HG02642 (cell line): ENCODE measurements around the gene CCDC171.
"Not testable (repeated sequence)": the region's sequence is repeated elsewhere in the genome, so short reads cannot be mapped to it uniquely, and the experiment has no call there.

Source experiments
- ATAC-seq: cut with Tn5 transposase; IDR thresholded peaks from one replicate; pipeline ENCODE4 v1.9.1; 2021; ENCODE audit warnings: mild to moderate bottlenecking; ENCODE audit not compliant: unreplicated experiment, poor library complexity

CCDC171 gene

DNA sequence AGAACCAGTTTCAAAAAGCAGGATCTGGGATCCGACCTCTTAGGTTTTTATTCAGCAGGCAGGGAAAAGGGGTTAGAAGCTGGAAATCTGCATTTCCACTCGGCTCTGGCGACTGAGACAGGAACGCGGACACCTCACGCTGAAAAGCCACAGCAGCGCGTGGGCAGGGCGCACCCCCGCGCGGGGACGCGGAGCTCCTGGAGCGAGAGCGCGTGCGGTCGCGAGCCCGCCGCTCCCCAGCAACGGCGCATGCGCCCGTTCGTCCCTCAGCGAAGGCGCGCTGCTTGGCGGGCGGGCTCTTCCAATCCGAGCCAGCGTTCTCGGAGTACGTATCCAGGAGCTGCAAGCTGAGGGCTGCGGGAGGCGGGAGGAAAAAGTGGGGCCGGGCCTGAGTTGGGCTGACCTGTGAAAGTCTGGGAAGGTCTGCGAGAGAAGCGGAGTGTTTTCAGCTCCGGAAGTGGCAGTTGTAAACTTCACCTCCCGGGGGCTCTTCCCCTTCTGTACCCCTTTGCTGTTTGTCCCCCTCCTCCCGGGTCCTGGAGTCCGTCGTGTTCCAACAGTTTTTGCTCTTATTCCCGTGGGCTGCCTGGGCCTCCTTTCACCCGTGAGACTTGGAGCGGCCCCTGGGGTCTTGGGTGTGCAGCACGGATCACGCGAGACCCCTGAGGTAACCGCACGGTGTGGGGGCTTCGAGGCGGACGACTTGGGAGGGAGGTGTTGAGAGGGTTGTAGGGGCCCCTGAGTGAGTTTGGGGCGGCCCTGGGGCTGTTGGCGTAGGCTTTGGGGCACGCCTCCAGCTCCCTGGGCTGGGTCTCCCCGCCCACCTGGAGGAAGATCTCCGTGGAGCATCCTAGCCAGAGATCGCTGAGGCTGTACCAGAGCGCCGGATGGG, at the start of gene CCDC171:
Gene CCDC171 (plus strand): TSS at position 408 of the 892 bp plus-strand sequence. CDS start 11,046 bp downstream, outside the sequence.
- peak; percentile 87 for ATAC-seq

GRCh38 chr9:15505921-15506320, 46.9 kb upstream of the CCDC171 start:
- ATAC-seq = no peak

DNA sequence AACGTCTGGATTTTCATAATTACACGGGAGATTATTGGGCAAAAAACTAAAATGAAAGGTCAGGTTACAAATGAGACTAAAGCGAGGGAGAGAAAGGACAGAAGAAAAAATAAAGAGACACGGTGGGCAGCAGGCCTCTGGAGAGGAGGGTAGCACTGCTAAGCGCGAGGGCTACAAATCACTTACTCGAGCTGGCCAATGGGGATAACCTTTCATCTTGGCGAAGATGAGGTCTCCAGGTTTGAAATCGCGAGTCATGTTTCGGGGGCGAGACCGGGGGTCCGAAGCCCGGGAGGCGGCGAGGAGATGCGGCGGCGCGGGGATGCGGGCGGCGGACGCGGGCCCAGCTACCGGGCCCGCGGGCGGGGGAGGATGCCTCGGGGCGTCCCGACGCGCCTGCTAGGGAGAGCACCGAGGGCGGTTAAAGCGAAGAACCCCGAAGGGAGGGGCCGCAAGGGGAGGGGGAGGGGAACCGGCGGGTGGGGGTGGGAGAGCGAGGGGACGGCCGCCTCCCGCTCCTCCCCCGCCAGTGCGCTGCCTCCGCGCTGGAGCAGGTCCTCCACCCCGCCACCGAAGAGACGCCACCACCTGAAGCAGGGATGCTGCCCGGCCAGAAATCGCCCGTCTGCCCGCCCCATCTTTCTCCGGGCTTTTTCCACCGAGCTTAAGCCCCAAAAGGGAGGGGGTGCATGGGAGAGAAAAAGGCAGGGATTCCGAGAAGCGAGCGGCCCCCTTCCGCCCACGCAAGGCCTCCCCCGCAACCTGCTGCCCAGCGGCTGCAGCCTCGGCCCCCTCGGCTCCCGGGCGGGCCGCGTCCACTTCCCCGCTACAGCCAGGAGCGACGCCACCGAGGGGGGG, 42.7 kb upstream of the CCDC171 start:
- ATAC-seq = peak; percentile 53

DNA sequence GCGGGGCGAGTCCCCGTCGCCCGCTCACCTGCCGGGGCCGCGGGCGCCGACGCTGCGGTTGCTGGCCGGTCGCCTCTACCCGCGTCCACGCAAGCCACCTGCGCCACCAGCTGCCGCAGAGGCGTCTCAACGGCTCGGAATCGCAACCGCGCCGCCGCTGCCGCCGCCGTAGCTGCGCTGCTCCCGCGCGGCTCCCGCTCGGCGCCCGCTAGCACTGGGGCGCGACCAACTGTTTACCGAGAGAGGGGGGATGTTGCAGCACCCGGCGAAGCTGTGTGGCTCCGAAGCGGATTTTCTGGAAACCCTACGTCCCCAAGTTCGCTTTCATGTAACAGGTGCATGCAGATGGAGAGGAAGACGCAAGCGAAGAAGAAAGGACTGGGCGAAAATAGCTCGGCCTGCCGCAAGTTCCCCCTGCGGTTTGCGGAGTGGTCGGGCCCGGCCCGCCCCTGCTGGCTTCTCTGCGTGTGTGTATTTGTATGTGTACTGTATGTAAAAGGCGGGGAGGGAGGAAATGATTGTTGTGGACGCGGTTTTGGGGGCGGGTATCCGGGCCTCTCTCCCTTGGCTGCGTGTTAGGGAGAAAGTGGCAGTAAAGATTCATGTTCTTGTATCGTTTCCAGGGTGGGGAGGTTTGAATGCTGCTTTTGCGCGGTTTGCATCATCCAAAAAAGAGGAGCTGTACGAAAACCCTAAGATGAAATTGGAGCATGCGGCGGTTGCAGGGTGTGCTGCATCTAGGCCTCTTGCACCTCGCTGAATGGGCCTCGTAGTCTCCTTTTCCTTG, 41.9 kb upstream of the CCDC171 start, which contains the start of gene PSIP1:
Gene PSIP1 (minus strand): TSS at position 182 of the 787 bp plus-strand sequence. CDS start 782 bp downstream, outside the sequence.
- peak; percentile 82 for ATAC-seq

DNA sequence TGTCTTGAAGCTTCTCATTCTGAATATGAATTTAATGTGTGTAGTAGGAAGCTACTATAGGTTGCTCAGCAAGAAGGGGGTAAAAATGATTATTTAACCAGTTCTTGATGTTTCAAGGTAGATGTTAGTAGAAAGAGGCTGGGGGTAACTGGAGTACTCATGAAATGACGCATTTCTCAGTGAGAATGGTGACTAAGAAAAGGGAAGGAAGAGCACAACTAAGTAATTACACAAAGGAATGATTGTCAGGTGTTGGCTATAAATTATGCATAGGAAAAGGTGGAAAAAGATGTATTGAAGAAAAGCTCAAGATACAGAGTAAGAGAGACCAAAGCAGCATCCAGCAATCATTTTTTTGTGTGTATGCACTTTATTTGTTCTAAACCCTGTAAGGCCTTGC, 40.6 kb upstream of the CCDC171 start:
- ATAC-seq = no peak

DNA sequence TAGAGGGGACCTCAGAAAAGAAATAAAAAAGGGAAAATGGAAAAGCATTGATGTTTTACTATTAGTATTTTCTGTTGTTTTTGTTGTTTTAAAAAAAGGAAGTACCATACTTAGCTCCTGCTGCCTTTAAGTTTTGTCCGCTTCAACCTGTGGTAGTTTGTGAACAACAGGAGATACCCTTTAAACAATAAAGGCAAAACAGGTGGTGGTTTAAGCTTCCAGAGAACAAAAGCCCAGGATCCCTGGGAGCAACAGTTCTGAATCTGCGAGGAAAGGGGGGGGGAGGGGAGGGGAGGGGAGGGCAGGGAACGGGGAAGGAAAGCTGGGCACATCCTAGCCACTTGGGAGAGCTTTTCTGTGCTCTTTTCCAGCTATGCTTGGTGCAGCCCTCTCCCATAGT, 40.0 kb upstream of the CCDC171 start:
- no peak for ATAC-seq

- ATAC-seq = no peak
These were observed 39.5 kb upstream of the CCDC171 start for GRCh38 chr9:15513335-15513734.

DNA sequence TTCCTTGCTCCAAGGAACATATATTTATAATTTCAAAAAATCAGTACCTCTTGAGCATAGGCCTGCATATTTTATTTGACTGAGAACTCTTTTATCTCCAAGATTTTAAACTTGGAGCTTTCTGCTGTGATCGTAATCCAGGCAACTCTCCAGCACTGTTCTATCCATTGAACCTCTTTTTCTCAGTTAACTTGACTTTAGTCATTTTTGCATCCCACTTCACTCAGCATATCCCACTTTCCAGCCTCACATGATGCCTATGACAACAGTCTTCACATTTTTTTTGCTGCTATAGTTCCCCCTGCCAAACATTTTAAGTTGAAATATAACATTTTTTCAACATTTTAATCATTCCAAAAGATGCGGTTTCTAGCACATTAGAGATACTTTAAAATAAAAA, 33.0 kb upstream of the CCDC171 start:
- ATAC-seq = no peak

DNA sequence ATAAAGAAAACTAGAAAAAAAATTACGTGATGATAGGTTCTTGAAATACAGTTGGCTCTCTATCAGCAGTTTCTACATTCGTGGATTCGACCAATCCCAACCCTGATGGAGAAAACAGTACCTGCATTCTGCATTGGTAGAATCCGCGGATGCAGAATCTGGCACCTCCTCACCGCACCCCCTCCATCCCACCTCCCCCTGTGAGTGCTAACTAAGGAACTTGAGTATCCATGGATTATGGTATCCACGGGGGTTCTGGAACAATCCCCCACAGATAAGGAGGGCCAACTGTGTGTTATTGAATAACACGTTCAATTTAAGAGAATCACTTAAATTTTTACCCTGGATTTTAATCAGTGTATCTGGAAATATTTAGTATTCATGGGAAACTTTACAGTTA, 31.6 kb upstream of the CCDC171 start:
- ATAC-seq = no peak

DNA sequence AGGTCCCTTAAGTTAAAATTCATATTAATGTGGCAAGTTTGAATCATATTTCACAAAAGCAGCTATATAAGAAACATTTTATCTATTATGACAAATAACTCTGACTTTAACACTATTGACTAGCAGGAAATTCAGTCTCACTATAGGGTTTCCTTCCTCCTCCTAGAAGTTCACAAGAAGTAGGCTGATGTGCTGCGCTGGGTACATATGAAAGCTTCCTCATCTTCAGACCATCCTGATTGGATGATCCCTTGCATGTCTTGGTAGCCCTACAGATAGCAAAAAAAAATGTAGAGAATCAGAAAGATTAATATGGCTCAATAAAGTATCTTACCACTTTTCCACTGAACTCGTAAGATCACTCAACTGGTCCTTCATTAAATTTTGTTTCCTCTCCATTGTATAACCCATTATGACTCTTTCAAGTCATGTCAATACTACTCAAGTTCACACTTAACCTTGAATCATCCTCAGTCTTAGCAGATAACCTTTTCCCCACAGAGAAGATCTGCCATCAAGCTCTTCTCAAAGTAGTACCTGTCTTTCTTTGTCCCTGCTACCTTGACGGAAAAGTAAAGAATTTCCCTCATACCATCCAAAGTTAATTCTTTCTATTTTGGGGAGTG, 30.6 kb upstream of the CCDC171 start:
- no peak for ATAC-seq

DNA sequence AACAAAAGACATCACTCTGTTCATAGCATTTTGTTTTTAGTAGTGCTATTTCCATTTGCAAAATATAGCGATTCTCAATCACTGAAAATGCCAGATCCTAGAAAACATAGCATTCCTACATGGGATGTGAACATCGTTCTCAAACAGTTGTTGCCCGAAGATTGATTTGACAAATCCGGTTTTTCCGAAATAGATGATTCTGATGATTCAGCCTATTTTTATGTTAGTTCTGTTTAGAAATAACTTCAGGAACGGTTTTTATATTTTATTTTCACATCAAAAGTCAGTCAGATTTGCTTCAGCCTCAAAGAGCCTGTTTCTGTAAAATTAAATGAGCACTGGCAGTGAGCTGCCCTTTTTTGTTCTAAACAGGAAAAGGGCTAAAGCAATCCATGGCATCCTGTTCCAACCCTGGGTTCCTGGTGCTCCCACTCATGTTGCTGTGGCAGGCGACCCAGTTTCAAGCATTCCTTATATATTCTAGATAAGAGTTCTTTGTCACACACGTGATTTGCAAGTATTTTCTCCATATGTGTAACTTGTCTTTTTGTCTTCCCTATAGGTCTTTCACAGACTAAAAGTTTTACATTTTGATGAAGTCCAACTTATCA, 27.9 kb upstream of the CCDC171 start:
- ATAC-seq = no peak

DNA sequence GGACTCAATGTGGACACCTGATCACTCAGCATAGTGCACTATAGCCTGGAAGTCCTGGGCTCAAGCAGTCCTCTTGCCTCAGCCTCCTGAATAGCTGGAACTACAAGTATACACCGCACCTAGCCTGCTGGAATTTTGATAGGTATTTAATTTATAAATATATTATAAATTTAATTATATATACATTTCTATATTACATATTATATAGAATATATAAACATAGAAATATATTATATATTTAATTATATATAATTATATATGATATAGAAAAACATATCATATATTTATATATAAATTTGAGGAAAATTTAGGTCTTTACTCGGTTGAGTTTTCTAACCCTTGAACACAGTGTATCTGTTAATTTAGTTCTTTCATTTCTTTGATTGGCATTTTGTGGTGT, 26.9 kb upstream of the CCDC171 start:
- no peak for ATAC-seq

- not testable (repeated sequence) for ATAC-seq
These were observed 25.8 kb upstream of the CCDC171 start for GRCh38 chr9:15527035-15527434.

- ATAC-seq = peak; percentile 89
These were observed 23.1 kb upstream of the CCDC171 start for GRCh38 chr9:15529566-15530324.

DNA sequence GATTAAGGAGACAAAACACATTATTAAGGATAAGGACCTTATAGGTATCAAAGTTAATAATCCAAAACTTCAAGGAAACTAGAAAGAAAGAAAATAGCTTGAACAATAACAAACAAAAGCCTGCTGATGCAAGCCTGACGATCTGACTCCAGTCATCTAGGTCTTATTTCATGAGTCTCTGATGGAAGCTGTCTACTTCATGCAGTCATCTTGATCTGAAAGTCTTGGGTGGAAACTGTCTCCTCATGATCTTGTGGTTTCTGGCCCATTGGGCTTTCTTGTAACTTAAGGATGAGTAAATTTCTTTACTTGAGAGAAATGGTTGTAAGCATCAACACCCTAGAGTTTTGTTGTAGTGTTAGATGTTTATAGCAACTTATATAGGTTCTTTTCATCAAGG, 21.5 kb upstream of the CCDC171 start:
- peak; percentile 43 for ATAC-seq

GRCh38 chr9:15541872-15542271, 11.0 kb upstream of the CCDC171 start:
- ATAC-seq = no peak

DNA sequence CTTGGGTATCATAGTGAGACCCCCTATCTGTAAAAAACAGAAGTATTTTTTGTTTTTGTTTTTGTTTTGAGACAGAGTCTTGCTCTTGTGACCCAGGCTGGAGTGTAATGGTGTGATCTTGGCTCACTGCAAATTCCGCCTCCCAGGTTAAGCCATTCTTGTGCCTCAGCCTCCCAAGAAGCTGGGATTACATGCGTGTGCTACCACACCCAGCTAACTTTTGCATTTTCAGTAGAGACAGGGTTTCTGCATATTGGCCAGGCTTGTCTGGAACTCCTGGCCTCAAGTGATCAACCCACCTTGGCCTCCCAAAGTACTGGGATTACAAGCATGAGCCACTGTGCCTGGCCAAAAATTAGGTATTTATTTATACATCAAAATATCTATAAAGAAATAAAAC, 10.2 kb upstream of the CCDC171 start:
- ATAC-seq = no peak

- no peak for ATAC-seq
These were observed 9.6 kb upstream of the CCDC171 start for GRCh38 chr9:15543047-15543813.
